Inferior parietal cortex (tissue), 1 donor: Measurements from ENCODE around the gene TMPRSS4.

Source experiments
- DNase-seq: peaks from one replicate; pipeline ENCODE4 v3.0.0-alpha.2; 2016; ENCODE audit errors: extremely low spot score

Gene TMPRSS4, protein sequence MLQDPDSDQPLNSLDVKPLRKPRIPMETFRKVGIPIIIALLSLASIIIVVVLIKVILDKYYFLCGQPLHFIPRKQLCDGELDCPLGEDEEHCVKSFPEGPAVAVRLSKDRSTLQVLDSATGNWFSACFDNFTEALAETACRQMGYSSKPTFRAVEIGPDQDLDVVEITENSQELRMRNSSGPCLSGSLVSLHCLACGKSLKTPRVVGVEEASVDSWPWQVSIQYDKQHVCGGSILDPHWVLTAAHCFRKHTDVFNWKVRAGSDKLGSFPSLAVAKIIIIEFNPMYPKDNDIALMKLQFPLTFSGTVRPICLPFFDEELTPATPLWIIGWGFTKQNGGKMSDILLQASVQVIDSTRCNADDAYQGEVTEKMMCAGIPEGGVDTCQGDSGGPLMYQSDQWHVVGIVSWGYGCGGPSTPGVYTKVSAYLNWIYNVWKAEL

DNA sequence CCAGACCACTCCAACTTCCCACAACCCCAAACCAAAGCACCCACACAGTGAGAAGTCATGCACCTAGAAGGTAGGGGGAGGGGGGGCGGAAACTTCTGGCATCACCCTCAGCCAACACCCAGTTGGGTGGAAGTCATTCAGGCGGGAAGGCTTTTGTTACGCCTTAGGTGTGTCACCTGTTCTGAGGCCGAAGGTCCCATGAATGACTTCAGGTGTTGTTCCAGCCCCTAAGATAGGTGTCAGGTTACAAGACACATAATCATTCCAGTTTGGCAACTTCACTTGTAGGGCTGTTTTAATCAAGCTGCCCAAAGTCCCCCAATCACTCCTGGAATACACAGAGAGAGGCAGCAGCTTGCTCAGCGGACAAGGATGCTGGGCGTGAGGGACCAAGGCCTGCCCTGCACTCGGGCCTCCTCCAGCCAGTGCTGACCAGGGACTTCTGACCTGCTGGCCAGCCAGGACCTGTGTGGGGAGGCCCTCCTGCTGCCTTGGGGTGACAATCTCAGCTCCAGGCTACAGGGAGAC lies at the start of gene TMPRSS4:
Gene TMPRSS4 (plus strand): TSS at position 325 of the 528 bp plus-strand sequence. CDS start 225 bp downstream, outside the sequence.
- no peak for DNase-seq

DNA sequence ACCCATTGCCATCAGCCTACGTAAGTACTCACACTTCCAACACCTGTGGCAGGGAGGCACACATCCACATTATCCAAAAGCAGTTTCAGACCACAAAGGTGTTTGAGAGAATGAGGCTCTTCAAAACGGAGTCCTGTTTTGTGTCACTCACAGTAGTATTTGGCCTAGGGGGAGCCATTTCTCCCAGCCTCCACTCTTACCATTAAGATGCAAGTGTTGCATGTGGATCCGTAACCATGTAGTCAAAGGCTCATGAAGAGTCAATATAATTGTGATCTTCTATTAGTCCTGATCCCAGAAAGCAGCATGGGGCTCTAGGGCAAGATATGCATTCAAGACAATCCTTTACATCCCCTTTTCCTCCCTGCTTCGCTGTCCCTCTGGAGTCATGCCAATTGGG lies 49.2 kb upstream of the TMPRSS4 start:
- no peak for DNase-seq

DNA sequence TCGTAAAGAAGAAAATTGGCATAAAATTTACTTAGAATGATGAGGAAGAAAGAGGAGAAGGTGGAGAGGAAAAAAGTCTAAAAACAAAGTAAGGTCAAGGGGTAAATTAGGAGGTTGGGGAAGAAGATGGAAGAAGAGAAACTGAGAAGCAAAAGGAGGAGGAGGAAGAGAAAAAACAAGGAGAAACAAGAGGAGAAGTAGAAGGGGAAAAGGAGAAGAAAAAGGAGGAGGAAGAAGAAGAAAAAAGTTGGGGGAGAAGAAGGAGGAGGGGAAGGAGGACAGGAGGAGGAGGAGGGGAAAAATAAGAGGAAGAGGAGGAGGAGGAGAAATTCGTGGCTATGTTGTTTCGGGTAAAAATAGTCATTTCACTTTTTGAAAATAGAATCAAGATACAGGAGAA lies 48.3 kb upstream of the TMPRSS4 start:
- no peak for DNase-seq

DNA sequence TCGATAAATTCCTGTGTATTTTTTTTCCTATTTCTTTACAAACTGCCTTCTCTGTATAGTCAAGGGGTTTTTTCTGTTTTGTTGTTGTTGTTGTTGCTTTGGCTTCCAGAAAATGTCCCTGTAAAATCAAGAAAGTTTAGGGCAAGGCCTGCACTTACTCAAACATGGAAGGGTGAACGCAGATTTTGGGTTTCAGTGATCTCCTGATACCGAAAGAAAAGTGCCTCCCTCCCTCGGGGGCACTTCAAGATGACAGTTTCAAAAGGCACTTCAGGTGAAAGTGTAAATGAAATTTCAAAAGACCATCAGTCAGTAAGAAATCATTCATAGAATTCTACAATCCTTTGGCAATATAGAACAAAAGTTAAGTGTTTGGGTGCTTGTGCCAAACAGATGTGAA lies 43.4 kb upstream of the TMPRSS4 start:
- no peak for DNase-seq

DNA sequence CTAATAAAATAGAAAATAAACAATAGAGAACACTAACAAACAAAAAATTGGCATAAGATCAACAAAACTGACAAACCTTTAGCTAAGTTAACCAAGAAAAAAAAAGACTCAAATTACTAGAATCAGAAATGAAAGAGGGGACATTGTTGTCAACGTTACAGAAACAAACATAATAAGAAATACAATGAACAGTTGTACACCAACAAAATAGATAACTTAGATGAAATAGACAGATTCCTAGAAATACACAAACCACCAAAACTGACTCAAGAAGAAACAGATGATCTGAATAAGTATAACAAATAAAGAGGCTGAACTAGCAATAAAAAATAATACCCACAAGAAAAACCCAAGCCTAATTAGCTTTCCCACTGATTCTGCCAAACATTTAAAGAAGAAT lies 34.7 kb upstream of the TMPRSS4 start:
- DNase-seq = no peak

DNA sequence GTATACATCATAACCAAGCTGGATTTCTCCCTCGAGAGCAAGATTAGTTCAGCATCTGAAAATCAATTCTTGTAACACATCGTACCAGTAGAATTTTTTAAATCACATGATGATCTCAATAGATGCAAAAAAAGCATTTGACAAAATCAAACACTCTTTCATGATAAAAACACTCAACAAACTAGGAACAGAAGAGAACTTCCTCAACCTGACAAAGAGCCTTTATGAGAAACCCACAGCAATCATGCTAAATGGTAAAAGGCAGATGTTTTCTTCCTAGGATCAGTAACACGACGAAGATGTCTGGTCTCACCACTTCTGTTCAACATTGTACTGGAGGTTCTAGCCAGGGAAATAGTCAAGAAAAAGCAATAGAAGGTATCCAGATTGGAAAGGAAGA lies 34.1 kb upstream of the TMPRSS4 start:
- no peak for DNase-seq

DNA sequence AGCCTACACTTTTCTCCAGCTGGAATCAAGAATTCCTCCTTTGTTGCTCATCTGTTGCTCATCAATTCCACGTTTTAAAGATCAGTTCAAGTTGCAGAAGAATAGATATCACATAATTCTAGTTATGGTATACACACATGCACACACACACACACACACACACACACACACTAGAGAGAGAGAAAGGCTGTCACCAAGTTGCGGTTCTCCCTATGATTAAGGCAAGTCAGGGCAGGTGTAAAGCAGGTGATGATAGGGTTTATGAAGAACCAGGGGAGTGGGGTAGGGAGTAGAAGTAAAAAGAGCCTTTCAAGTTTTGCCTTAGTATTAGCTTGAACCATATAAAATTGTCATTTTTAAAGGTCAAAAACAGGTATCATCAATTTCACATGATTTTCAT lies 31.7 kb upstream of the TMPRSS4 start:
- DNase-seq = no peak

DNA sequence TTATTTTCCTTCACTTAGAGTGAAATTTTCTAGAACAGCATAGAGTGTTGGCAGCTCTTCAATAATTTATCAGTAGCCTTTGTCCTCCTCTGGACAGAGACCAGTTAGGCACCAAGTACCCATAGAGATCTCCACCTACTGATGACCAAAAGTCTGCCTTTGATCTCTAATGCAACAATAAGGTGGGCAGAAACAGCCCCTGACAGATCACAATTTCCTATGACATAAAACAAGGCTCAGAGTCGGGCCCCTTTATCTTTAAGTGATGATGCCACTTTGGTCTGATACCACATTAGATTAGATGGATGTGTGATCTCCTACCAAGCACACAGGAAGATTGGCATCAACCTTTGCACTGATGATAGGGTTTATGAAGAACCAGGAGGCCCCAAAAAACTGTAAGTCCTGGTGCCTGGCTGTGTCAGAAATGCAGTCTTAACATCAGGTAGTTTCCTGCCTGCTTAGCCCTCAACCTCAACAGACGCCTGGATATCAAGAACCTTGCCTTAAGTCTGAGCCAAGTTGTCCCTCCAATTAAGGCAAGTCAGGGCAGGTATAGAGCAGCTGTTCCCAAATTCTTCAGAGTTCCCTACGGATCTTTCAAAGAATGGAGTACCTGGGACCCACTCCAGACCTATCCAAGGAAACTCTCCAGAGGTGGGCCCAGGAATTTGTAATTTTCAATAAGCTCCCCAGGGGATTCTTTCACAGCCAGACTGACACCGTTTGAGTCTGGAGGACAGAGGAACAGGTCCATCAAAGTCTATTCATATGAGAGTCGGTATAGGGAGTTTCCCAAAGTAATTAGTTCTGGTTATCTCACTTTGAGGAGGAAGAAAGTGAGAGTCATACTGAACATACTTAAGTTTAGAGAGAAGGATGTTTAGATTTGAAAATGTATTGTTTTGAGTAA lies 30.6 kb upstream of the TMPRSS4 start:
- DNase-seq = peak; percentile 33

DNA sequence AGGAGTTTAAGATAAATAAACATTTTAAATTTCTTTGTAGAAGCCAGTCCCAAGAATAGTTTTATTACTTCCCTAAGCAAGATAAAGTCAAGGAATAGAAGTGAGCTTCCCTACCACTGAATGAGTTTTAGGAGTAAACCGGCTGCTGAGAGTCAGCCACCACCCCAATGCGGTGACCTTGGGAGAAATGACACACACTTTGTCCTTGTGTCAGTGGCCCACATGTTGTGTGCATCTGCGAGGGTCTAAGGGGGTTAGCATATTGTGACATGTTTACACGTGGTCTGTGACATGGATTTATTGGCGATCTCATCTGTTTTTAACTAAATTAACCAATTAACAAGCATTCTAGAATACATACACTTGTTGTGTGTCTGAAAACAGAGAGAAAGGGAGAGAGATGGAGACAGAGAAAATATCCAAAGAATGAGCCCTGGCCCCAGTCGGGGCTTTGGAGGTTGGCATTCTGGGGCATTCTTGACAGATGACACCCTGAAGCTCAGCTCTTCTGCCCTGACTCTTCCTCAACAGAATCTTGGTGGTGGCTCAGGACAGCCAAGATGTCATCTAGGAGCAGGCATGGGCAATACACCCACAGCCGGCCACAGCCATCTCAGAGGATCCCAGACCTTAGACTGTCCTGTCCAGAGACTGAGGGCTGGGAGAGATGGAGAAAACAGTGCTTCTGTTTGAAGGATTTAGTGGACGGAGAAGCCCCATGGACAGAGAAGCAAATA lies 29.7 kb upstream of the TMPRSS4 start:
- no peak for DNase-seq

DNA sequence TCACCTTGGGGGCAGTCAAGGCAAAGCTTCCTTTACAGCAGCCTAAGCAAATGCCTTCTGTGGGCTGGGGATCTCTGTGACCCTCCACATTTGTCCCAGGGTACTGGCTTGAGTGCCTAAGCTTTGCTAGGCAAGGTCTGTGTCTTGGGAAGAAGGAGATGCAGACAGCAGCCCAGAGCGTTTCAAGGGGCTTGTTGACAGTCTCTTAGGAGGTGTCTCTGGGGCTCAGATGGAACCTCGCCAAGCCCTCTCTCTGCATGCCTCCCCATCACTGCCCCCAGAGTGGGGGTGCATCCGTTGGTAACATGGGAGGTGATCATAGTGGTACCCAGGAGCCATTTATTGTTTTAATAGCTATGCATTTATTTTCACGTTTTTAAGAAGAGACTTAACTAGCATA lies 29.1 kb upstream of the TMPRSS4 start:
- DNase-seq = no peak

DNA sequence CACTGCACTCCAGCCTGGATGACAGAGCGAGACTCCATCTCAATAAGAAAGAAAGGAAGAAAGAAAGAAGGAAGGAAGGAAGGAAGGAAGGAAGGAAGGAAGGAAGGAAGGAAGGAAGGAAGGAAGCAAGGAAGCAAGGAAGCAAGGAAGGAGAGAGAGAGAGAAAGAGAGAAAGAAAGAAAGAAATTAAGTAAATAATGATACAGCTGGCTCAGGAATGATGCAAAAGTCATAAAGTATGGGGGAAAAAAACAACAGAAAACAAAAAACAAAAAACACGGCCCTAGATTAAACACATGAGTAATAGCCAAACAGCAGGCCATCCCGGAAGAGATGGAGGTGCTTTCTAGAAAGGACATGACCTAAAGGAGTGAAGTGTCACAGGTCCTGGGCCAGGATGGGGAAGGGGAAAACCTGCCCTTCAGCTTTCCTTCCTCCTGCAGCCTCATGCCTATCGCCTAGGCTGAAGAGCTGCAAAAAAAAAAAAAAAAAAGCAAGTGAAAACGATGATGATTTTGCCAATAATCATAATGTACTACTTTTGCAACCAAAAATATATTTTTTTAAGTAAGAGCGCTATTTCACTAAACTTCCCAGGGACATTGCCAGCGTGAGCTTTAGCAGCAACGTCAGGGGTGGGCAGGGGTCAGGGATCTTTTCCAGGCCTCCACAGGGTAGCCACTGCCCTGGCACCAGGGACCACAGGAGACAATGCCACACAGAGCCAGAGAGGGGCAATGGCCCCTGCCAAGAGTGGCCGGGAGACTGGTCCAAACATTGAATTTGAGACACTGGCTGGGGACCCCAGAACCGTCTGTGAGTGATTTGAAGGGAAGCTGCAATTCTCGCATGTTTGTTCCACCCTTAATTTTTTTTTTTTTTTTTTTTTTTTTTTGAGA lies 28.2 kb upstream of the TMPRSS4 start:
- no peak for DNase-seq

DNA sequence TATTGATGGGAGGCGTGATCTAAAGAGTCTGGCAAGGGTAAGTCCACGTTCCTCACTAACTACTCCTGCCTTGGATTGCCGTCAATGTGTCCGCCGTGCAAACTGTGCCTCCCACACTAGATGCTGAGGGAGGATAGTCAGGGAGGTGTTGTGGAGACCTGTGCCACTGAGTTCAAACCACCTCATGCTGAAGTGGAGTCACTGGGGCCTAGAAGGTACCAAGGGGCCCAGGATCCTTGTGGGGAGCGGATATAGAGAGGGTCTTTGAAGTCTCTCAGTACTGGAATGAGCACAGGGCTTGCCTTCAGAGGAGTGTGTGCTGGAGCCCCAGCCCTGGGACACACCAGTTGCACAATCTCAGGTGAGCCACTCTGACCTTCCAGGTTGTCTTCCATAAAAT lies 27.1 kb upstream of the TMPRSS4 start:
- no peak for DNase-seq

DNA sequence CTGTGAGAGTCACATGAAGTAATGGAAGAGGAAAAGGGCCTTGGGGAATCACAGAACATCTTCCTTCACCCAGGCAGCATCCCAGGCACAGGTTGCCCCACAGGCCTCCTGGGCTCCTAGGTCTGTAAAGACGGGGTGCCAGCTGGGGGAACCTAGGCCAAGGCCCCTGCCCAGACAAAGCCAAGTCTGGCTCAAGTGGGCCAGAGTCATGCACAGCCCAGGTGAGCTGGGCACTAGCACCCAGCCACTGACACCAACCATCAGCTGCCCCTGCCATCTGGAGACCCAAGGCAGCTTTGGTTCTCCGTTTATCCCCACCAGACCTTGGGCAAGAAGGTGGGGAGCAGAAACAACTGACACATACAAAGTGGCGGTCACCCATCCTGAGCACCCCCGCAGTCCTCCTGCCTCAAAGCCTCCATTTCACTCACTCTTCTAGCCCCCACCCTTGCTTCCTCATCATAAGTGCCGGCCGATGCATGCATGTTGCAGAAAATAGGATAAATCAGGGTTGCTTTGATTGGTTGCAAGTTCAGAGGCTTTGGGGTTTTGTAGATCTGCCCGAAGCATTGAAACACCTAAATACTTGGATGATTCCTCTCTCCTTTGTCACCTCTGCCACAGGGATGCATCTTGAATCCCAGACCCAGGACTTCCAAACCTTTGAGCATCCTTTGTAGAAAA lies 26.5 kb upstream of the TMPRSS4 start:
- no peak for DNase-seq

DNA sequence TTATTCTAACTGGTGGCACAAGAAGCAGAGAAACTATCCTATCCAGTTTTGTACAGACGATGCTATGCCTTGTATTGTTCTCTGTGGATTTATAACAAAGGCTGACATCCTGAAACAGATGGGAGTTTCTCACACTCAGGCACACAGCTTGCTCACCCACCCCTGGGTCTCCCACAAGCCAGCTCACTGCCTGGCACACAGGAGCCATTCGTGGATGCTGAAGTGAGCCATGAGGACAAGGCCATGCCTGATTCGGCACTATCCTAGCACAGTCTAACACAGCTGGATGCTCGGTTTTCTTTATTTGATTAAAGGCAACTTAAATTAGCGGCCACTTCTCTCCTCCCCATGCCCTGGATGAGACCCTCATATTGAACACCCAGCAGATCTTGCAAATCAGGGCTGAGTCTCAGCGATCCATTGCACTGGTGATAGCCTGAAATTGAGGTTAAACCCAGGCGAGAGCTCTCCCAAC lies 25.7 kb upstream of the TMPRSS4 start:
- DNase-seq = no peak

DNA sequence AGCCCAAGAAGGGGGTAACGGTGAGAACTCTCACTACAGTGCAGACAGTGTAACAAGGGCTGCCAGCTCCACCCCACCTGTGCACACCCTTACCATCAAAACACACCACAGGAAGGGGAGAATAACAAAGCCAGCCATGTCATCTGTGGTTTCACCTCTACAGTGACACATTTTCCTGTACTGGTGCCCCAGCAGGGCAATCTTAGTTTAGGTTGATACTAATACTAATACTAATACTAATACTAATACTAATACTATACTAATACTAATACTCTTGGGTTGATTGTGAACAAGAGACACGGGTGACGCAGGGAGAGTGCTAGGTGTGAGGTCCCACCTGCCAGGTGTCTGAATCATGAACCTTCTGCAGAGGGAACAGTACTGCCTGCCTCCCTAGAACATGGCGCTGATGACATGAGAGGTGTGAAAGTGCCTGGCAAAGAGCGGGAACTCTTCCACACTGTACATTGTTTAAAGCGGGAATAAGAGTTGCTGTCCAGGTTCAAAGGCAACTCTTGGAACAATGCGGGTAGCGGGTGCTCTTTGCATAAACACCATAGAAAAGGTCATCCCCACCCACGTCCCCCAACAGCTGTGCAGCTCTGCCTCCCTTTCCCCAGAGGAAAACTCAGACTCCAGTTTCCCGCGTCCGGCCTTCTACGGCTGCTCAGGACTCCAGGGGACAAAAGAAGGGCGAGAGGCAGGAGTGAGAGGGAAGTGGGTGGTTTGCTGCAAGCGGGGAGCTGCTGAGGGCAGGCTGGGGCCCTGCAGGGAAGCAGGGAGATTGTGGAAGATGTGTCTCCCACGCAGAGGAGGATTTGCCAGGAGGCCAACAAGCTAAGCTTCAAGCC lies 25.0 kb upstream of the TMPRSS4 start:
- no peak for DNase-seq

DNA sequence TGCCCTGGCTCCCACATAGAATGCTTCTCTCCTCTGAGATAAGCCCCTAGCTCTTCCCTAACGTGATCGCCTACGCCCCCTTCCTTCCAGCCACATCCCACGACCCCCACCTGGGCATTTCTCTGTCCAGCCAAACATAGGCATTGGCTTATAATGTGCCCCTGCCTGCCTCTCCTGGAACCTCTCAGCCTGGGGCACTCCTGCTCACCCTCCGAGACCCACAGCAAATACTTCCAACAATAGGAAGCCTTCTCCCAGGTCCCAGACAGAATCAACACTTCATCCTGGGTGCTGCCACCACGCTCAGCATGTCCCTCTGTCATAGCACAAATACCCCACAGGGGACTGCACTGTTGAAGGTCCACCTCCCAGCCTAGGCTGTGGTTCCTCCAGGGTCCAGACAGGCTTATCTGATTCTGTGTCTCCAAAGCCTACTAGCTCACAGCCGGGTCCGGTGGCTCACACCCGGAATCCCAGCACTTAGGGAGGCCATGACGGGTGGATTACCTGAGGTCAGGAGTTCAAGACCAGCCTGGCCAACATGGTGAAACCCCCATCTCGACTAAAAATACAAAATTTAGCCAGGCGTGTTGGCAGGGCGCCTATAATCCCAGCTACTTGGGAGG lies 24.2 kb upstream of the TMPRSS4 start:
- no peak for DNase-seq

DNA sequence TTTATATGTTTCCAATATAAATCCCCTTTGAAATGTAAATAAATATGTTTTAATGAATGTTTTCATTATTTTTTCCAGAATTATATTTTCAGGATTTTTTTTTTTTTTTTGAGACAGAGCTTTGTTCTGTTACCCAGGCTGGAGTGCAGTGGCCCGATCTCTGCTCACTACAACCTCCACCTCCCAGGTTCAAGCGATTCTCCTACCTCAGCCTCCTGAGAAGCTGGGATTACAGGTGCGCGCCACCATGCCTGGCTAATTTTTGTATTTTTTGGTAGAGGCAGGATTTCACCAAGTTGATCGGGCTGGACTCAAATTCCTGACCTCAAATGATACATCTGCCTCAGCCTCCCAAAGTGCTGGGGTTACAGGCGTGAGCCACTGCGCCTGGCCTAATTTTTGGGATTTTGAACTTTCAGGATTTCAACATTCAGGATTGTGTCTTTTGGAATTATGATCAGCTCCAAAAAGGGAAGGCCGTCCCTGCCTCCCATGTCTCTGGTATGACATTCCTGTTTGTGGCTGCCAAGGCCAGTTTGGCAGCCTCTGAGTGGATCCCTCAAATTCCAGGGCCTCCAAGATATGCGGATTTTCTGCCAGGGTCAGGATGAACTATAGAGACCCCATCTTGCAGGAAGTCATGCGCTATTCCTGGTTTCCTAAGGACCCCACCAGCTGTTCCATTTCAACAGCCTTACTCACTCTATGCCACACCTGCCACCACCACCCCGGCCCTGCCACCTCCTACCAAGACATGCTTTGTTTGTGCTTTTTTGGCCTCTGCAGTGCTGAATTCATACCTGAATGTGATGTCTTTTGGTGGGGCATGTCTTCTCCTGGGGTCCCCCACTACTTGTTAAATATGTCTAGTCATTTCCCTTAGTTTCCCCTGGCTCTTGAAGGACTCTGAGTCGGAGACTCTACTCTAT lies 21.9 kb upstream of the TMPRSS4 start:
- no peak for DNase-seq

DNA sequence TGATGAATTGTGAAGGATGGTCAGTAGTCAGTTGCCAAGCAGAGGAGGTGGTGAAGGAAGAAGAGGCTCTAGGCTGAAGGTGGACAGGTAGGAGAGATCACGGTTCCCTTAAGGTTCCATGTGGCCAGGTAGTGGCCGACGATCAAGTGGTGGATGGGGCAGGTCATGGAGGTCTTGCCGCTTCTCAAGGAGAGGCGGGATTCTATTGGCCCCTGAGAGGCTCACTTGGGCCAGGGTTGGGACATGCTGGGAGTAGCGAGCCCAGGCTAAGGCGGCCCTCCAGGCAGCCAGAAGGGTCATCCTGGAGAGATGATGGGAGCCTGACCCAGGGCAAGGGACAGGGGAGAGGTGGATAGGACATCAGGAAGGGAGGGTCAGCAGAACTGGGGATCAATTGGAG lies 20.9 kb upstream of the TMPRSS4 start:
- no peak for DNase-seq
